ENCODE results near the gene SYT10.
"Not testable (repeated sequence)": the region's sequence is repeated elsewhere in the genome, so short reads cannot be mapped to it uniquely, and the experiment has no call there.

Gene SYT10, protein sequence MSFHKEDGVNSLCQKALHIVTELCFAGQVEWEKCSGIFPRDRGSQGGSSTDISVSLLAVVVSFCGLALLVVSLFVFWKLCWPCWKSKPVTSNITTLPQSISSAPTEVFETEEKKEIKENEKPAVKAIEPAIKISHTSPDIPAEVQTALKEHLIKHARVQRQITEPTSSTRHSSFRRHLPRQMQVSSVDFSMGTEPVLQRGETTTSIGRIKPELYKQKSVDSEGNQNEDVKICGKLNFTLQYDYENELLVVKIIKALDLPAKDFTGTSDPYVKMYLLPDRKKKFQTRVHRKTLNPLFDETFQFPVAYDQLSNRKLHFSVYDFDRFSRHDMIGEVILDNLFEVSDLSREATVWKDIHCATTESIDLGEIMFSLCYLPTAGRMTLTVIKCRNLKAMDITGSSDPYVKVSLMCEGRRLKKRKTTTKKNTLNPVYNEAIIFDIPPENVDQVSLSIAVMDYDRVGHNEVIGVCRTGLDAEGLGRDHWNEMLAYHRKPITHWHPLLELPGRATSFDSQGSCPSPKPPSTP

GRCh38 chr12:33439587-33440011 is at the start of gene SYT10:
SYT10 (minus strand) TSS chr12:33439819; CDS start chr12:33439522, 297 bp downstream.
- DNase-seq = peak in 1 of 2 experiments; percentile 44

GRCh38 chr12:33488036-33488435 is 48.4 kb upstream of the SYT10 start:
- peak in 1 of 2 experiments; percentile 6 for DNase-seq

GRCh38 chr12:33486058-33486457 is 46.4 kb upstream of the SYT10 start:
- no peak for DNase-seq

- DNase-seq = no peak
Observed at GRCh38 chr12:33484161-33484560, 44.5 kb upstream of the SYT10 start.

- DNase-seq = no peak
Observed at GRCh38 chr12:33480366-33480765, 40.7 kb upstream of the SYT10 start.

- no peak for DNase-seq
Observed at GRCh38 chr12:33476058-33476457, 36.4 kb upstream of the SYT10 start.

DNA sequence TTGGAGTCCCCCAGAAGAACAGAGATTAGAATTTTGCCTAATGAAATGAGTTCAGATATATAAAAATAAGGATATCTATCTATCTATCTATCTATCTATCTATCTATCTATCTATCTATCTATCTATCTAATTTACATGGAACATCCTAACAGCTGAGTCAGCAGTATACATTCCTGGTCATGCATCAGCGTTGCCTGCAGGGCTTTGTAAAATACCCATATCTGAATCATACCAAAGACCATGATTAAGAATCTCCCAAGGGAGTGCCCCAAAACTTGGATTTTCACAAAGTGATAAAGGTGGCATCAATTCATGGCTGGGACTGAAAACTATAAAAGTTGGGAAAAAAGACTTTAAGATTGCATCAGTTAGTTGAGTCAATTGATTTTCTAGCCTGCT is 32.7 kb upstream of the SYT10 start:
- no peak for DNase-seq

DNA sequence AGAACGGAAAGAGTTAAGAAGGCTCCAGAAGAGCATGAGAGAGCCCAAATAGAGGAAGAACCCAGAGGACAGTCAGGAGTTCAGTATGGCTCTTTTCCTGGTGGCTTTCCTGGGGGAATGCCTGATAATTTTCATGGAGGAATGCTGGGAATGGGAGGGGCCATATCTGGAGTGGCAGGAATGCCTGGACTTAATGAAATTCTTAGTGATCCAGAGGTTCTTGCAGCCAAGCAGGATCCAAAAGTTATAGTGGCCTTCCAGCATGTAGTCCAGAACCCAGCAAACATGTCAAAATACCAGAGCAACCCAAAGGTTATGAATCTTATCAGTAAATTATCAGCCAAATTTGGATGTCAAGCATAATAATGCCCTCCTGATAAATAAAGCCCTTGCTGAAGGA is 15.5 kb upstream of the SYT10 start:
- no peak for DNase-seq

DNA sequence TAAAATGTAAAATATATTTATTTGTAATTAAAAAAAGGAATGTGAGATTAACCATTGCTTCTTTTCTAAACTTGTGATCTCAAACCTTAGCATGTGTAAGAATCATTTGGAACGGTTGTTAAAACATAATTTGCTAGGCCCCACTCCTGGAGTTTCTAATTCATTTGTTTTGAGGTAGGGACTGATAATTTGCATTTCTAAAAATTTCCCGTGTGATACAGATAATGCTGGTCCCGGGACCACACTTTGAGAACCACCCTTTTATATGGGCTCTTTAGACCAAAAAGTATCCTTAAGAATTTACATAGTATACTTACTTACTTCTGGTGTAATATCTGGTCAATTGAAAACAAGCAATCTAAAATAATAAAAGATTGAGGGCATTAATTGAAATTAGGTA is 10.9 kb upstream of the SYT10 start:
- no peak for DNase-seq

DNA sequence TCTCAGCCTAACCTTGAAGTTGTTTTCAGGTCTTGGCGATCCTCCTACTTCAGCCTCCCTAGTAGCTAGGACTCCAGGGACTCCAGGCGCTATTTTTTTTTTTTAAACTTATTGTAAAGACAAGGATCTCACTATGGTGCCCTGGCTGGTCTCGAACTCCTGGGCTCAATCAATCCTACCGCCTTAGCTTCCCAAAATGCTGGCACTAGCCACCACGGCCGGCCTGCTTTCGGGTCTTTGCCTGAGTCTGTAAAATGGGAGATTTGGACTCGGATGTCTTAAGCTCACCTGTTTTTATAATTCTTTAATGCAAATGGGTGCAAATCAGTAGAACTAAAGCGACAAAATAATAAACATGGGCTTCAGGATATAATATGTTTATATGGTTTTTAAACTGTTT is 858 bp upstream of the SYT10 start:
- no peak for DNase-seq

GRCh38 chr12:33438851-33439586 is 600 bp downstream of the SYT10 start:
- DNase-seq = peak in 1 of 2 experiments; percentile 22

- DNase-seq = no peak
Observed at GRCh38 chr12:33438025-33438772, 1.4 kb downstream of the SYT10 start.

DNA sequence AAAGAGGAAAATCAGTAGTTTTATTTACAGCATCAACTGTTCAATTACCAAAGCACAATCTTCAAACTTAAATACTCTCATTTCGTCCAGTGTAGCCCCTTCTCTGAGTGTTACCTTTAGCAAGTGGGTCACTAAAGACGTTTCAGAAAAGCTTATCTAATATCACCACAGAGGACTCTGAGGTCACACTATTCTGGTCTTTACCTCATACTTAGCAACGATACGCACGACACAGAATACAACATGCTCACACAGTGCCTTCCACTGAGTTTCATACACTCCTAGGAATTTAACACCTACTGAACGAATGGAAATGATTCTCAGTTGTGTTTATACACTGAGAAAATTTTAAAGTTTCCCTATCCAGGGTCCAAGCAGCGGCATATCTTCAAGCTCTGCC is 2.0 kb downstream of the SYT10 start:
- DNase-seq = no peak

DNA sequence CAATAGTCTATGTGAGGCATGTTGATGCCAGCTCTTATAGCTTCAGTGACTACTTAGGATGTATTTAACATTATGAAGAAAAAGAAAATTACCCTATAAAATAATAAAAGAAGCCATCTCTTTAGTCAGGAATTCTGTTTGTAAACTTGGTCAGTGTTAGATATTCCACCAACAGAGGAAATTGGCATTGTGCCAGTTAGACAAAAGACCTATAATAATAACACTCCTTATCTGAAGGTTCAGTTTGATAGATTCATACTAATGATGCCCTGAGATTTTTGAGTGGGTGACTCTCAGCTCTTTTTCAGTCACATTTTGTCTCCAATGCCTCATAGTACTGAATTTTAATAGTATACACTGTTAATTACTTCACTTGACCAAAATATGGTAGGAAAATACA is 6.6 kb downstream of the SYT10 start:
- DNase-seq = no peak

- DNase-seq = no peak
Observed at GRCh38 chr12:33431648-33432047, 8.0 kb downstream of the SYT10 start.

DNA sequence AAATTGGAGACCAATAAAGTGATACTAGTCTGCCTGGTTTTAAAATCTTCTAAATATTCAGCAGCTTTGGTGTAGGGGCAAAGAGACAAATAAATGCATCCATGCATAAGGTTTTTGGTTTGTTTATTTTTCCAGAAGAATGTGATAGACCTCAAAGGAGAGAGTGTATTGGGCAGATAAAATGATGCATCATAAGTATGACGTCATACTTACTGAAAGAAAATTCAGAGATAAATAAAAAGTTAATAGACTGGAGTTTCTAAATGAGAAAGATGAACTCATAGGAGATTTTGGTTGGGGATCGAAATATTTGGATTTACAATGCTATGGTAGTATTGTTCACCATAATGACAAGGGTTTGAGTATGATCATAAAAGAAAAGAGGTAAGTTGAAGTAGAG is 10.2 kb downstream of the SYT10 start:
- no peak for DNase-seq

DNA sequence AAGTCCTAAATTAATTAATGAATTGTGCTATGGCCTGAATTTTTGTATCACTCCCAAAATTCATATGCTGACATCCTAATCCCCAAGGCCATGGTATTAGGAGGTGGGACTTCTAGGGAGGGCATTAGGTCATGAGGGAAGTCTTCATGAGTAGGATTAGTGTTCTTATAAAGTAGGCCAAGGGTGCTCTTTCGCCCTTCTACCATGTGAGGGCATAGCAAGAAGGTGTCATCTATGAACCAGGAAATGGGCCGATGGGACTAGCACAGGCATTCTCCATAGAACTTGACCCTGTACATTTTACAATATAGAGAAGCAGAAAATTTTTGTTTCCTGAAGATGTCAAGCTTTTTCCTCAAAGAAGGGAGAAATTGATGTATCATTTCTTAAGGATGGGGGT is 12.5 kb downstream of the SYT10 start:
- peak; percentile 8 to 43 for DNase-seq

DNA sequence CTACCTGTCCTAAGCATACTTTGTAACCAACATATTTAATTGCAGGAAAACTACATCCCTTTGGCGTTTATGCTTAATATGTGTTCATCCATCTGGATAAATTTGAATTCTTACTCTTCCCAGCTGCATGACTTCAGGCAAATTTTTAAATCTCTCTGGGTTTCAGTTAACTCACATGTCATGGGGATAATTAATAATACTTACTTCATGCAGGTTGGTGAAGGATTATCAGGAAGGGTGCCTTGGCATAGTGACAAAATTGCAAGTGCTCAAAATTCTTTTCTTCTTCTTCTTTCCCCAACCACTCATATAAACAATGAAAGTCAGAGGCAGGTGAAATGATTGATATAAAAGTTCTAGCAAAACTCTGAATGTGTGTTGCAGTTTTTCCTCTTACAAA is 15.9 kb downstream of the SYT10 start:
- no peak for DNase-seq

- not testable (repeated sequence) for DNase-seq
Observed at GRCh38 chr12:33412410-33412809, 27.2 kb downstream of the SYT10 start.

DNA sequence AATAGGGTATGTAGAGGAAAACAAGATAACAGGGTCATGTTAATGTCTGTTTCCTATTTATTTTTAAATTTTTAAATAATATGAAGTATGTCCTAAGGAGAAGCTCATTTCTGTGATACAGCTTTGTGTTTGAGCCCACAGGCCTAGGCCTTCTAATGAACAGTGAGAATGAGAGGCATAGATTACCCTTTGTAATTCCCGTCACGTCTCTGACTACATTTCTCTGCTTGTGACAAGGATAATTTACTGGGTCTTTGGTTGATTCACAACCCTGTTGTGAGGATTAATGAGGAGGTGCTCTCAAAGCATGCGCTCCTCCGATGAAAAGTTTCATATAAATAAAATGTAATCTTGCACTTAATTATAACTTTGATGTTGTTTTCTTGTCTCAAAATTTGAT is 56.1 kb downstream of the SYT10 start:
- DNase-seq = no peak

GRCh38 chr12:33376153-33376552 is 63.5 kb downstream of the SYT10 start:
- DNase-seq = no peak

- DNase-seq = no peak
Observed at GRCh38 chr12:33370318-33370717, 69.3 kb downstream of the SYT10 start.

DNA sequence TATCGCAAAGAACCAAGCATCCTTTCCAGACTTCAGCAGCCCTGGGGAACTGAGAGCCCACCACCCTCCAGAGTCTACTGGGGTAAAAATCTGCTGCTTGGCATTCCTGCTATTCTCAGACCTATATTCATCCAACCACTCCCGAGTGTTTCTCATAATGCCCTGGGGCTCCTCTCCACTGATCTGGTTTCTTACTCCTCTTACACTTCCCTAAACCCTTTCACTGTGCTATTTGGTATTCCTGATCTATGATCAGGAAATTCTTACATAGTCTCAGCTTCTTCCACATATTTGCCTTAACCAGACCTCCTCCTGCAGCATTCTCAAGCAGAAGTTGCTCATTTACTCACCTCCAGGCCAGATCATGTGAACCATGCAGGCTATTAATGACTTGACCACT is 82.4 kb downstream of the SYT10 start:
- DNase-seq = no peak
